G401.6 (cell line): ENCODE measurements around the gene DNAJB11.
"Not testable (repeated sequence)": the region's sequence is repeated elsewhere in the genome, so short reads cannot be mapped to it uniquely, and the experiment has no call there.

Source experiments
- FAIRE-seq: peaks from 2 replicates; lab custom pipeline; 2012; peaks lifted over from hg19 to GRCh38; lab: Jason Lieb, UNC

Gene DNAJB11

DNA sequence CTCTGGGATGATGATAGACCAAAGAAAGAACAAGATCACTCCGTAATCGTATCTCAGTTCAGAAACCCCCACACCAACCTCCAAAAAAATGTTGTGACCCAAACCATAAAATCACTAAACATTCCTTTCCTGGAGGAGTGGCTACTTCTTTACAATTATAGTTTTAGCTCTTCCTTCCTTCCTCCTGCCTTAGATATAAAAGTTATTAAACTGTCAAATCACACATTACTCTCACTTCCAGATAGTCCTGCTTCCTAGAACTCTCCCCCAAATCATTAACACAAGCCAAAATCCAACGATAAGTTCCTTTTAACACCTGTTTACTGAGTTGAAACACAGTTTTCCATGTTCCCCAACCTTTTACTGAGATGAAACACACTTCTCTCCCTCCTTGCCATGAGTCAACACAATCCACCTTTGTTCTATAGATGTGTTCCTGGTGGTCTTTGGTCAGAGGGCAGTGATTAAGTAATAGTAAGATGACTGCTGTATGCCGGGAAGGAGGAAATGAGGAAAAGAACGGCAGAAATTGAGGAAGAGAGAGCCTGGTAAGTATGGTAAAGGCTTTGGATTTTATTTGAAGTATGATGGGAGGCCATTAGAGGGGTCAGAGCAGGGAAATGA lies 18.0 kb upstream of the DNAJB11 start:
- FAIRE-seq: no peak

DNA sequence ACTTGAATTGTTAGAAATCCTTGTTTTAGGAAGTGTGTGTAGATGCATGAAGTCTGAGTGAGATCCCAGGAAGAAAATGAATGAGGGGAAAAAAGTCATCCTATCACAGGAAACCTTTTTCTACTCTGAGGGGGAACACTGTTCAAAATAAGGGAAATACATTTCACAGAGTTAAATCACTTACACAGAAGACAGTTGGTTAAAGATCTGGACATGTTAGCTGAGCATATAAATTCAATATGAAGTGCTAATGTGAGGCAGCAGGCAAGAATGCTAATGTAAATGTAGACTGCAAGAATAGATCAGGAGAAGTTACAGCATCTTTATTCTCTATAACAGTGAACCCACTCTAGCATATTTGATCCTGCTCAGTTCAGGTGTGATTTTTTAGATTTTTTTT lies 5.9 kb upstream of the DNAJB11 start:
- no peak for FAIRE-seq

DNA sequence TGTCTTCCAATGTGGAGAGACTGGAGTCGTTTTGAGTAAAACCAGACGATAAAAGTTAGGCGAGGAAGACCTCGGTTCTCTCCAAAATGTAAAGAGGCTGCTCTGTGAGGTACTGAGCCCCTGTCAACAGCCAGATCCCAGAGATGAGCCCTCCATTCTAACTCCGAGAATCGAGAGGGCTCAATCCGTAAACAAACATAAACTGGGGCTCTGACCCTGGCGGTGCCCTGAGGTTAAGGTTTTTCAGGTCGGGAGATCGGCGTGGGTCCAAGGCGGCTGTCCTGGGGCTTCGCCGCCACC lies 3.8 kb upstream of the DNAJB11 start:
- no peak for FAIRE-seq

DNA sequence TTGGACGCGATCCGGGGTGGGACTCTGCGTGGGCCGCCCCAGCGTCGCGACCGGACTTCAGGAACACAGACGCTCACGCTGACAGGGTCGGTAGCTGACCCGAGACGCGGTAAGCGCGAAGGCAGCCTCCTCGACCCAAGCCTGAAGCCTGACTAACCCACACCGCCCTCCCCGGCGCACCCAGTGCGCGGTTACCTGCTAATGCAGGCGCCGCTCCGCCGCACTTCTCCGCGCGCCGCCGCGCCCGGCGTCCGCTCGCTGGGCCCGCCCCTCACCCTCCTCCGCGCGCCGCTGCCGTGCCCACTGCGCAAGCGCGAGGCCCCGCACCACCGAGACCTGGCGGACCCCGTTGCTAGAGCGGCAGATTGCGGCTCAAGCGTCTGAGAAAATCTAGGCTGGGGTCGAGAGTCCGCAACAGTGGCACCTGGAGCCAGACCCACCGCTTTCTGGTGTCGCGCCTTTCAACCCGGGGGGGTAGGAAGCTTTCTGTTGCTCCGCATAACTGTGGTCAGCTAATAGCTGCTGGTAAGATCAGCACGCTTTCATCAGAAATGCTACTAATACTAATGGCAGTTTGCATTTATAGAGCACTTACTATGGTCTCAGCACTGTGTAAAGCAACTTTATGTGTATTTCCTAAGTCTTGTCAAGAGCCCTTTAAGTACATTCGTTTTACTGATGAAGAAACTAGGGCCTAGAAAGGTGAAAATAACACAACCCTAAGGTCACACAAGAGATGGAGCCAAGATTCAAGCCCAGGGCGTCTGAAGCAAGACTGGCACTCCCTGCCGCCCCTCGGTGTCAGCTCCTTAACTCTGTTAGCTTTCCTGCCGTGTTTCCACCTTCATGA lies 3.2 kb upstream of the DNAJB11 start, which contains the start of gene TBCCD1:
Gene TBCCD1 (minus strand): TSS at position 268 of the 850 bp plus-strand sequence. CDS start 3,010 bp downstream, outside the sequence.
- FAIRE-seq: no peak

DNA sequence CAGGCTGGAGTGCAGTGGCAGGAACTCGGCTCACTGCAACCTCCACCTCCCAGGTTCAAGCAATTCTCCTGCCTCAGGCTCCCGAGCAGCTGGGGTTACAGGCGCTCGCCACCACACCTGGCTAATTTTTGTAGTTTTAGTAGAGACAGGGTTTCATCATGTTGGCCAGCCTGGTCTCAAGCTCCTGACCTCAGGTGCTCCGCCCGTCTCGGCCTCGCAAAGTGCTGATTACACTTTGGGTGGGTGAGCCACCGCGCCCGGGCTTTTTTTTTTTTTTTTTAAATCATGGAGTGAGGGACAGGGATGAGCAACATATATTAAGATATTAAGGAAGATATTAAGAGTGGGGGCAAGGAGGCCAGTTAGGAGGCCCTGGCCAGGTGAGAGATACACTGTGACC lies 1.2 kb upstream of the DNAJB11 start:
- FAIRE-seq: not testable (repeated sequence)

DNA sequence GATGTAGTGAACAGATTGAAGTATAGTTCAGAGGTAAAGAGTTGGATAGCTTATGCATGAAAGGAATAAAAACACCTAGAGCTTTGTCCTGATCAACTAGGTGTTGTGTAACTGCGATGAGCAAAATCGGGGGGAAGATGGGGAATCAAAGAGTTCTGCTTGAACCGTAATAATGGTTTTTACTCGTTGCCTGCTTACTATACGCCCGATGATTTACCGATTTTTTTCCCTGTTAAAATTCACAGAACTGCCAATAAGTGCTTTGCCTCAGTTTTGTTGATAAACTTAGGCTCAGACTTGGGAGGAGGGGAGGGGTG lies 783 bp upstream of the DNAJB11 start:
- no peak for FAIRE-seq

DNA sequence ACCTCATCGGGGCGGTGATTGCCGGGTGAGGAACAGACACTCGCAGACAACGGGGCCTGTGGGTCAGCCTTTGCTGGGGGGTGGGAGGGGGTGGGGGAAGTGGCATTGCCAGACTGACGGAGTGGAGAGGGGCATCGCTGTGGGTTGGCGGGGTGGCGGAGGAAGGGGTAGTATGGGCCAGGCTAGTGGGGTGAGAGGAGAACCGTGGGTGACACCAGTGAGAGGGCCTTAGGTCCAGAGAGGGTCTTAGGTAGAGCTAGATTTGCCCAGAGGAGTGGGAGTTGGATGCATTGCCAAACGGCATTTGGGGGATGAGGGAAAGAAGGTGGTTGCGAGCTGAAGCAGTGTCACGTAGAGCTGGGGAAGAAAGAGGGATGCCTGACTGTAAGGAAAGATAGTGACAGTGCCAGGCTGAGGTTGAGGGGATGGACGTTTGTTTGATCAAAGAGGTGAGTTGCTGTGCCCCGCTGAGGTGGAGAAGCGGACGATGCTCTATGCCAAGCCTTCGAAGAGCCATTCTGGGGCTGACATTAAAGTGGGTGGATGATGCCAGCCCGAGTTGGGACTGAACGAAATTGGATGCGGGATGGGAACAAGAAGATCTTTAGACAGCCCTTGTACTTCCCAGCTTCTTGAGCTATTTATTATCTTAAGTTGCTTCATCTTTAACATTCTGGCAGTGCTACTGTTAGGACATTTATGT lies 572 bp downstream of the DNAJB11 start:
- no peak for FAIRE-seq

DNA sequence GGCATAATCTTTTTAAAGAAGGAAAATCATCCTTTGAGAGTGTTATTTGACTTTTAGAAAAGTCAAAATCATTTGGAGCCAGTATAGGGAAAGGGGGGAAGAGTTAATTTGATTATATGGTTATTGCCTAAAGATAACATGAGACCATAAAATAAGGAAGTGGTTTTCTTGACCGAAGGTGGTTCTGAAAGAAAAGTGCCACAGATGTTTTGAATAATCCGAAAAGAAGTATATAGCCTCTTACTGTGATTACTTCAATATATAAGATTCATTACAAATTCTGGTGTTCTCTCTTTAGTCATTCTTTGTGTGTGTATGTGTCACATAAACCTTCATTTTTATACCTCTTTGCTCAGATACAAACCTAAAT lies 1.1 kb downstream of the DNAJB11 start:
- no peak for FAIRE-seq

DNA sequence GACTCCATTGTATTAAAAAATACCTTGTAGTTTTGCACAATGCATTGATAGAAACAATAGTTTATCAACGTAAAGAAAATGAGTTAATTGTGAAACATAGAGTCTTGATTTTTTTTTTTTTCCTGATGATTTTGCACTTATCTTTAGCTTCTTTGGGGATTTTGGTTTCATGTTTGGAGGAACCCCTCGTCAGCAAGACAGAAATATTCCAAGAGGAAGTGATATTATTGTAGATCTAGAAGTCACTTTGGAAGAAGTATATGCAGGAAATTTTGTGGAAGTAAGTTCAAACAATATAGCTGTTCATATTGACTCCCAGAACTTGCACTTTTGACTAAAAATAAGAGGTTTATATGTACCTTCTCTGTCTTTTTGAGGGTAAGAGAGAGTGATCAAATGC lies 7.0 kb downstream of the DNAJB11 start:
- FAIRE-seq: no peak

DNA sequence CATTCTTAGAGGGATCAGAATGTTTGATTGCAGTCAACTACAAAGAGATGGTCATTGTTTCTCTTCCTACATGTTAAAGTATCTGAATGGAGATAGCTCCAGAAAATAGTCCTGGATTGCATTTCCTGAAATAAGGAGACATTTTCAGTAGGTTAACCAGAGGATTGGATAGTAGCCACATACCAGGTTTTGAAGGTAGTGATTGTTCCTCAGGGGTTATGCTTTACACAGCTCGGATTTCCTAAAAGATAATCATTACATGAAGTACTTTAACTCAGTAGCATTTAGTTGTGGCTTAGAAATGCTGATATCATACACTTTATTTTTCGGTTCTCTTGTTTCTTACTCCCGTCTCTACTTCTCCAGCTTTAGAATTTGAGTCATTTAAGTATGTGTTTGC lies 10.3 kb downstream of the DNAJB11 start:
- no peak for FAIRE-seq

DNA sequence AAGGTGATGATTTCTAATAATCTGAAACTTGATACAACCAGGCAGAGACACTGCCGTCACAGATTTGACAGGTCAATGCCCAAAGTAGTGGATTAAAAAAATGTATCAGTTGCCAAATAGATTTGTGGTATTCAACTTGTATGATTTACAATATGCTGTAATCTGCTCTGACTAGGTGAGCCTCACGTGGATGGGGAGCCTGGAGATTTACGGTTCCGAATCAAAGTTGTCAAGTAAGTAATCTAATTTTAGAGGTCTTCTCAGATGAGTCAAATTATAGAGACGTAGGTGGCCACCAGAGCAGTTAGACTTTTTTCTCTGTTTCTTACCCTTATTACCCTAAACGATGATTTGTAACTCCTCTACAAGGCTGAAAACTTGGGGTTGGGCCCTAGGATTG lies 12.0 kb downstream of the DNAJB11 start:
- FAIRE-seq: no peak

DNA sequence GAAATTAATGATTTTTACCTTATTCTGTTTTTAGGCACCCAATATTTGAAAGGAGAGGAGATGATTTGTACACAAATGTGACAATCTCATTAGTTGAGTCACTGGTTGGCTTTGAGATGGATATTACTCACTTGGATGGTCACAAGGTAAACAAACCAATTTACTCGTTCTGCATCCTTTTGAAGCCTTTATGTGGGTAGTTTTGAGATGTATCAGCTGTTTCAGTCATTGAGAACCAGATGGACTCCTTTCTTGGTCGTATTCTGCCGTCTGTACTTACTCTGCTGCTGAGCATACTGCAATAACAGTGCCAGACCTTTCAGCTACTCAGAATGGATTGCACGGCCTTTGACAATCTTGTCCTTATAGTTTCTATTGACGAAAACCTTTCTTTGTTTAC lies 13.3 kb downstream of the DNAJB11 start:
- no peak for FAIRE-seq

DNA sequence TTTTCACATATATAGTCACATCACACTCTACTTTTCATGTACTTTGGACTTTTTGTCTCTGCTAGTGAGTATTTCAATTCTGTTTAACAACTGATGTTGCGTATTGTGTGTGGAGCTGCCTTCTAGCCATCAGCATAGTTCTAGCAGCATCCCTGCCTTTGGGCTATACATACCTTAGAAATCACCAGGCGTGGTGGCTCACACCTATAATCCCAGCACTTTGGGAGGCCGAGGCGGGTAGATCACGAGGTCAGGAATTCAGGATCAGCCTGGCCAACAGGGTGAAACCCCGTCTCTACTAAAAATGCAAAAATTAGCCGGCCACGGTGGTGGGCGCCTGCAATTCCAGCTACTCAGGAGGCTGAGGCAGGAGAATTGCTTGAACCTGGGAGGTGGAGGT lies 15.7 kb downstream of the DNAJB11 start:
- FAIRE-seq: not testable (repeated sequence)

DNA sequence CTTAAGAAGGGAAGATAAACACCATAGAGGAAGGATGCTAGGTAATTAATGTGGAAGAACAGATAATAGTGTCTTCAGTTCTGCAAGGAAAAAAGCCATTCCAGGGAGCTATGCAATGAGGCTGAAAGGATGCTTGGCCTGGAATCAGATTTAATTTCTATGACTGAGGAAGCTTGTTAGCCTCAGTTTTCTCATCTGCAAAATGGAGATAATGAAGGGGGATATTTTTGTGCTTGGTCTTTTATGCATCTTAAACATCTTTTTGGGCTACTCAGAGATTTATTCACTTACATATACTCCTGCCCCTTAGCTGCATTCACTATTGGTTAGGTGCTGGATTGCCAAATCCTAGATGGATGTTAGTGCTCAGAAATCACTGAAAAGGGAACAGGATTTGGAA lies 16.7 kb downstream of the DNAJB11 start:
- no peak for FAIRE-seq

DNA sequence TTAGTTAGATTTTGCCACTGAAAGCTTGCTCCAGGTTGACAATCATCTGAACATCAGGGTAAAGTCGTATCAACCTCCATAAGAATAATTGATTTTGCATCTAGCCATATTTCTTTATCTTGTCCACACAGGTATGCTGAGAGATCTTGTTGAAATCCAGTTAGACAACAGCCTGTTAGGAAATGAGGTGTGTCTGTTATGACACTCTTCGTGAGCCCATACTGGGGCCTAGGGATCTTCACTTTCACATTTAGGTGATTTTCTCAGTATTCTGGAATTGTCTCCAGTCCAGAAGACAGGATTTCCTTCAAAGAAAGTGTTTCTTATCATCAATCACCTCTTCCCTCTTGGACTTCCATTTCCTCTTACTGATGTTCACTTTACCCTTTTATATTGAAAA lies 18.1 kb downstream of the DNAJB11 start:
- FAIRE-seq: no peak

DNA sequence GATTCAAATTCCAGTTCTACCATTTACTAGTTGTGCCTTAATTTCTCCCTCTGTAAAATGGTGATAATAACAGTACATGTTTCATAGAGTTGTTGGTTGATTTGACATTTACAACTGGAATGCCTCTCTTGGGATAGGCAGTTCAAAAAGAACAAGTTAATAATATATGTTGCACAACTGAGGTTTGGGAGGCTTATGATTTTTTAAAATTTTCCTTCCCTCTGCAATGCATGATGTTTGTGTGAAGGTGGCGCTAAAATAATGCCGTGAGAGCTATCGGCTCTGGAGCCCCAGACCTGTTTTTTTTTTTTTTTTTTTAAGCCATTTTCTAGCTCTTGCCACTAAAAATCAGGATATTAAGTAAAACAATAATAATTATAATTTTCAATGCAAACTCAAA lies 18.6 kb downstream of the DNAJB11 start:
- FAIRE-seq: peak; percentile 78

DNA sequence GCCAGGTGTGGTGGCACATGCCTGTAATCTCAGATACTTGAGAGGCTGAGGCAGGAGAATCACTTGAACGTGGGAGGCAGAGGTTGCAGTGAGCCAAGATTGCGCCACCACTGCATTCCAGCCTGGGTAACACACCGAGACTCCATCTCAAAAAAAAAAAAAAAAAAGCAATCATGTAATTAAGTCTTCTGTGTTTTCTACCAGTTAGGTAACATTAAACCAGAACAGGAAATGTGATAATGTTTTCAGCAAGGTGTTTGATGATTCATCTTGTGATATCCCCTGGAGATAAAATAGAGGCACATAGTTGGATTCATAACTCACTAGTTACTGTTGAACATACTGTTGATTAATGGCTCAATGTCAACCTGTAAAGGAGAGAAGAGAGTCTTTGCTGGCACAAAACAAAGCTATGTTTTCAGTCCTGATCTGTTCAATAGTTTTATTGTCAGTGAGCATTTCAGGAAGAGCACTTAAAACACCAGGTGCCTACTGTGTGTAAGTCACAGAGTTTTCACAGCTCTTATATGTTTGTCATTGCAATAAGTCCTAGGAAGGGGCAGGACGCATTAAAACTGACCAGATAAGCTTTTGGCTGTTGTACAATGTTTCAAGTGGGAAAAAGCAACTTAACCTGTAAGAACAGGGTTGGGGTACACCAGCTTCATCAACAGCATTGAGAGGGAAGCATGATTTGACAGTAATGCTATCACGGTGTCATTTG lies 19.5 kb downstream of the DNAJB11 start:
- FAIRE-seq: no peak

DNA sequence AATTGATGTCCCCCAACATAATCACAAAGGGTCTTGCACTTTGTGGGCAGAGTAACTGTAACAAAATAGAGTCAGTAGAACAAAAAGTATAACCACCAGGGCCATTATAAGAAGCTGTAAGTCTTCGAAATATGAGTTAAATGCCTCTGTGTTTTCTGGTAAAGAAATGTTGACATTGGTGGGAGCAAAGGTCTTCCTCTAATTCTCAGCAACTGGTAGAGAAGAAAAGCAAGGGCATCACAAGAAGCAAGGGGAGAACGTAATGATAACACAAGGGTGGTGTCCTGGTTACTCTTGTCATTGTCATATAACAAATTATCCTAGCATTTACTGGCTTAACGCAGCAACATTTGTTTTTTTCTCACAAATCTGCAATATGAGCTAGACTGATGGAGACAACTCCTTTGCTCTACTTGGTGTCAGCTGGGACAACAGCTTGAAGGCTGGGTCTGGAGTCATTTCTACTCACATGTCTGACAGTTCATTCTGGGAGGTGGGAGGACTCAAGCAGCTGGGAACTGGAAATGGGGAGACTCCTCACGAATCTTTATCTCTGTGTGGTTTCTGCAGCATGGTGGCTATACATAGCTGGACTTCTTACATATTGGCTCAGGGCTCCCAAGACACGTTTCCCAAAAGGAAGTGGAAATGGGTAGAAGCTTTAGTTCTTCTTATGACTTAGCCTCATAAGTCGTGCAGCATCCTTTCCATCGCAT lies 20.2 kb downstream of the DNAJB11 start:
- FAIRE-seq: no peak

DNA sequence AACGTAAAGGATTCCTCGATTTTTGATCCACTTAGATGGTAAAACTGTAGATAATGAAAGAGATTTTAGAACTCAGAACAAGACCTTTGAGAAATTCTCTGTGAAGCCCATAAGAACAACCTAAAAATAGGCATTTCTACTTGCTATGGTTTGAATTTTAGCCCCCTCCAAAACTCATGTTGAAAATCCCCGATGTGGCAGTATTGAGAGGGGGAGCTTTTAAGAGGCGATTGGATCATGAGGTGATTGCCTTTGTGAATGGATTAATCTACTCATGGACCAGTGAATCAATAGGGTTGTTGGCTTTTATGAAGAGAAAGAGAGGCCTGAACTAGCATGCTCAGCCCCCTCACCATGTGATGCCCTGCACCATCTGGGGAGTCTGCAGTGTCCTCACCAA lies 22.2 kb downstream of the DNAJB11 start:
- no peak for FAIRE-seq

DNA sequence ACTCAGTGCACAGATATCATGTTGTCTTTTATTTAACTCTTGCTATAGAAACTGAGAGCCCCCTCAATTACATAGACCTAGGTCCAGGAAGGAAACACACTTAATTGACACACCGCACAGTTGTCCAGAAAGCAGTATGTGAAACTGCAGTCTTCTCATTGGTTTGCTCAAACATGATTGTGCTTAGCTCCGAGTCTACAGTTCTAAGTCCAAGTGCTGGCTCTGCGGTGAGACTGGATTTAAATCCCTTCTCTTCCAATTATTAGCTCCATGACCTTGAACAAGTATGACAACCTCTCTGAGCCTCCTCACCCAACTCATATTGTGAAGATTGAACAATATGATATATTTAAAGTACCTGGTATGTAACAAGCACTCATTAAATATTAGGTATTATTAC lies 23.3 kb downstream of the DNAJB11 start:
- no peak for FAIRE-seq

DNA sequence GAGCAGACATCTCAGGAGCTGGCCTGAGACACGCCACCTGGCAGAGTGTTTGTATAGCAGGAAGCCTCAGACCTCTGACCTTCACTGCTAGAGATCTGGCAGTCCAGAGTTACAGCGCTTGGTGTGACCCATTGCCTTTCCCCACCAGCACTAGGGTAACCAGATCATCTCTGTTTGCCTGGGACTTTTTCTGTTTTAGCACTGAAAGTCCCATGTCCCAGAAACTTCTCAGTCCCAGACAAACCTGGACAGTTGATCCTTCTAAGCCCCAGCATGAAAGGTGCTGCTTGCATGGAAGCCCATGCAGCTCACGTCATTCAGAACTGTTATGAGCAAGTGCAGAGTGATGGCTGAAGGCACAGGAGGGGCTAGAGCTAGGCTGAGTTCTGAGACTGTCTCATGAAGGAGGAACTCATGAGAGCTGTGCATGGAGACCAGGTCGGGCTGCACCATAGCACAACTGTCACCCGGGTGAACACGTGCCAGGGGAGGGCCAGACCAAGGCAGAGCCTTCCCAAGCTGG lies 24.1 kb downstream of the DNAJB11 start:
- no peak for FAIRE-seq
